ENCODE data around the gene GALNTL6.

GALNTL6 gene

DNA sequence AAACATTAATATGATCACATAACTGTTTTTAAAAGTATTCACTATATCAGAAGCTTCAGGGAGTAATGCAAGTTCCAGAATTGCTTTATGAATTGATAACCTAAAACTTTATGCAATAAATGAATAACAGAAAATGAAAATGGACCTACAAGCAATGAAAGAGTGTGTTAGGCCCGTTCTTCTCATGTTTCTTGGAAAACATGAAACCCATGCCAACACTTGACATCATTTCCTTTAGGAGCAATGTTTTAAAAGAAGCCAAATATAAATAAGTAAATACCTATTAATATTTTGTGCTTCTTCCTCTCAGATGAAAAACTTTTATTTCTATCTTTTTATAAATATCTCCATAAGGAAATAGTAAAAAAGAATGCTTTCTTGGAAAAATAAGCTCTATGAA lies 1232.4 kb downstream of the GALNTL6 start:
- TF ChIP-seq, protein P1, sequence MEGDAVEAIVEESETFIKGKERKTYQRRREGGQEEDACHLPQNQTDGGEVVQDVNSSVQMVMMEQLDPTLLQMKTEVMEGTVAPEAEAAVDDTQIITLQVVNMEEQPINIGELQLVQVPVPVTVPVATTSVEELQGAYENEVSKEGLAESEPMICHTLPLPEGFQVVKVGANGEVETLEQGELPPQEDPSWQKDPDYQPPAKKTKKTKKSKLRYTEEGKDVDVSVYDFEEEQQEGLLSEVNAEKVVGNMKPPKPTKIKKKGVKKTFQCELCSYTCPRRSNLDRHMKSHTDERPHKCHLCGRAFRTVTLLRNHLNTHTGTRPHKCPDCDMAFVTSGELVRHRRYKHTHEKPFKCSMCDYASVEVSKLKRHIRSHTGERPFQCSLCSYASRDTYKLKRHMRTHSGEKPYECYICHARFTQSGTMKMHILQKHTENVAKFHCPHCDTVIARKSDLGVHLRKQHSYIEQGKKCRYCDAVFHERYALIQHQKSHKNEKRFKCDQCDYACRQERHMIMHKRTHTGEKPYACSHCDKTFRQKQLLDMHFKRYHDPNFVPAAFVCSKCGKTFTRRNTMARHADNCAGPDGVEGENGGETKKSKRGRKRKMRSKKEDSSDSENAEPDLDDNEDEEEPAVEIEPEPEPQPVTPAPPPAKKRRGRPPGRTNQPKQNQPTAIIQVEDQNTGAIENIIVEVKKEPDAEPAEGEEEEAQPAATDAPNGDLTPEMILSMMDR (IDR thresholded peaks at IDR 0.05; ENCODE audit: insufficient read depth, missing control alignments): no peak

GRCh38 chr4:173046144-173046543 lies 1232.9 kb downstream of the GALNTL6 start:
- no peak for DNase-seq (ENCODE audit: insufficient read length, low spot score)
- FAIRE-seq: no peak
- TF ChIP-seq, protein P1 (IDR thresholded peaks at IDR 0.05; ENCODE audit: insufficient read depth, missing control alignments): no peak

More for the DNA sequence above, 1232.4 kb downstream of the GALNTL6 start:
- DNase-seq (ENCODE audit: insufficient read length, low spot score): no peak
- FAIRE-seq: no peak

GRCh38 chr4:173046818-173047217 lies 1233.6 kb downstream of the GALNTL6 start:
- DNase-seq (ENCODE audit: insufficient read length, low spot score) (no peak), FAIRE-seq (no peak)
- TF ChIP-seq, protein P1 (IDR thresholded peaks at IDR 0.05; ENCODE audit: insufficient read depth, missing control alignments): no peak

DNA sequence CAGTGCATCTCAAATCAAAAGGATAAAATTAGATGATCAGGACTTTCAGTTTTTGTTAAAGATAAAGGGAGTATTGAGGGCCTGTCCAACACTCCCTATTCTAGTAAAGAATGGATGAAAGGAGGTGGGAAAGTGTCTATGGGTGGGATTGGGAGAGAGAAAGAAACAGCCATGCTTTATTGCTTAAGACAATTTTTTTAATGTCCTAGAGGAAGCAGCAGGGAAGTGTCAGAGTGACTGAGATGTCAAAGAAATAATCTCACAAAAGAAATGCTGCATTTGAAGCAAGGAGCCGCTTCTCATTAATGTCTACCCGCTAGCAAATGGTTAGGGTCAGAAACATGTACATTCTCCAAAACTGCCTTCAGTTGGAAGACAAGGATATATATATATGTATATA lies 1238.0 kb downstream of the GALNTL6 start:
- DNase-seq (ENCODE audit: insufficient read length, low spot score) (no peak), FAIRE-seq (no peak)
- TF ChIP-seq, protein P1 (IDR thresholded peaks at IDR 0.05; ENCODE audit: insufficient read depth, missing control alignments): no peak

GRCh38 chr4:173051716-173052115 lies 1238.5 kb downstream of the GALNTL6 start:
- TF ChIP-seq, protein P1 (IDR thresholded peaks at IDR 0.05; ENCODE audit: insufficient read depth, missing control alignments): no peak
- DNase-seq (ENCODE audit: insufficient read length, low spot score): no peak
- FAIRE-seq: no peak

GRCh38 chr4:173052439-173052838 lies 1239.2 kb downstream of the GALNTL6 start:
- FAIRE-seq (no peak), DNase-seq (ENCODE audit: insufficient read length, low spot score) (no peak)
- TF ChIP-seq, protein P1 (IDR thresholded peaks at IDR 0.05; ENCODE audit: insufficient read depth, missing control alignments): no peak

- DNase-seq (ENCODE audit: insufficient read length, low spot score): no peak
- TF ChIP-seq, protein P1 (IDR thresholded peaks at IDR 0.05; ENCODE audit: insufficient read depth, missing control alignments): no peak
- no peak for FAIRE-seq
Measured at GRCh38 chr4:173056271-173056670, 1243.1 kb downstream of the GALNTL6 start.

All from D721Med (cell line).